K562 (cell line): ENCODE results near the gene NAA38. TPM values are rescaled to one million over a fixed set of nuclear protein-coding genes. Genes with fewer than 3 reads are reported as not detected.

Experiments
- BCL6 ChIP-seq: fragments of 250-450 bp; sonication (Bioruptor Pico); IDR thresholded peaks from 2 replicates; pipeline ENCODE4 v1.4.0; 2020
- DPF2 ChIP-seq: fragments of 450-650 bp; IDR thresholded peaks from 2 replicates; pipeline ENCODE4 v1.6.1; 2016
- MTA2 ChIP-seq: fragments of 450-650 bp; IDR thresholded peaks from 2 replicates; pipeline ENCODE4 v1.6.1; 2016; ENCODE audit warnings: low read depth
- NR4A1 ChIP-seq, 2 experiments: fragments of 250-450 bp in 1 of 2; fragments of 450-650 bp in 1 of 2; sonication (Bioruptor Pico) in 1 of 2; IDR thresholded peaks; 2 replicates each; pipeline versions ENCODE4 v1.4.0 to v1.6.1; 2016 to 2020; ENCODE audit warnings: mild to moderate bottlenecking in 2 of 2, missing compliant biosample characterization in 1 of 2, missing genetic modification characterization in 1 of 2, moderate library complexity in 1 of 2
- NUFIP1 ChIP-seq: fragments of 450-650 bp; IDR thresholded peaks from 2 replicates; pipeline ENCODE4 v1.6.1; 2018; ENCODE audit not compliant: partially characterized antibody
- POLR2G ChIP-seq: fragments of 200-400 bp; formaldehyde crosslinking; IDR thresholded peaks from 2 replicates; pipeline ENCODE4 v1.6.1; 2017; ENCODE audit warnings: low read depth, mild to moderate bottlenecking, antibody characterized with exemption, low read length, moderate library complexity
- RBM34 ChIP-seq: fragments of 200-400 bp; formaldehyde crosslinking; IDR thresholded peaks from 2 replicates; pipeline ENCODE4 v1.6.1; 2018; ENCODE audit warnings: low read length, borderline replicate concordance; ENCODE audit not compliant: insufficient read depth
- RBM39 ChIP-seq: fragments of 200-400 bp; formaldehyde crosslinking; optimal IDR thresholded peaks from 2 replicates; pipeline ENCODE3; 2018; ENCODE audit warnings: low read depth, low read length
- WHSC1 ChIP-seq: IDR thresholded peaks from one replicate; pipeline ENCODE4 v1.6.1; 2012; ENCODE audit warnings: low read length, control low read depth, inconsistent platforms
- ZNF263 ChIP-seq: sonication (generic); formaldehyde crosslinking; IDR thresholded peaks from 2 replicates; pipeline ENCODE4 v1.8.0; 2022; ENCODE audit warnings: mild to moderate bottlenecking, missing genetic modification reagents, borderline replicate concordance
- ZNF274 ChIP-seq: IDR thresholded peaks from 2 replicates; pipeline ENCODE4 v1.6.1; 2011; ENCODE audit warnings: low read depth, mild to moderate bottlenecking, low read length, moderate library complexity, borderline replicate concordance
- ZNF551 ChIP-seq: fragments of 250-450 bp; sonication (Bioruptor Pico); IDR thresholded peaks from 2 replicates; pipeline ENCODE4 v1.5.0; 2021; ENCODE audit warnings: mild to moderate bottlenecking, moderate library complexity
- ZNF57 ChIP-seq: fragments of 450-650 bp; formaldehyde crosslinking; IDR thresholded peaks from 2 replicates; pipeline ENCODE4 v1.4.0; 2020; ENCODE audit warnings: mild to moderate bottlenecking, moderate library complexity
- ZNF76 ChIP-seq: fragments of 250-450 bp; sonication (Bioruptor Pico); IDR thresholded peaks from 2 replicates; pipeline ENCODE4 v1.4.0; 2020; ENCODE audit warnings: mild to moderate bottlenecking, moderate library complexity, borderline replicate concordance
- ZNF778 ChIP-seq: fragments of 450-650 bp; formaldehyde crosslinking; IDR thresholded peaks from 2 replicates; pipeline ENCODE4 v1.4.0; 2020; ENCODE audit warnings: mild to moderate bottlenecking, moderate library complexity
- ZZZ3 ChIP-seq: fragments of 450-650 bp; IDR thresholded peaks from 2 replicates; pipeline ENCODE4 v1.6.1; 2016; ENCODE audit warnings: antibody characterized with exemption, mild to moderate bottlenecking, moderate library complexity
- polyA plus RNA-seq, 8 experiments: library from polyadenylated mRNA; depleted of rRNA in 4 of 8; stranded (reverse) in 5 of 8; unstranded in 3 of 8; fragments of >200 nt; fragmentation: Nextera tagmentation in 2 of 8; fragmentation: Illumina TruSeq in 1 of 8; extraction: Ambion mirVana in 2 of 8; extraction: Trizol in 1 of 8; gene quantifications; 2 replicates each; pipeline versions ENCODE4 v1.2.1 to v1.2.3, GENCODE V29; 2011 to 2014; ENCODE audit warnings: inconsistent platforms in 1 of 8, missing spikeins in 1 of 8
- total RNA-seq, 7 experiments: library from RNA; depleted of rRNA in 6 of 7; stranded (reverse); fragments of >200 nt in 6 of 7; fragmentation: Illumina TruSeq in 2 of 7; extraction: Trizol in 2 of 7; gene quantifications; 2 replicates each; pipeline versions ENCODE4 v1.2.1 to v1.2.3, GENCODE V29; 2011 to 2021; ENCODE audit warnings: low replicate concordance in 1 of 7
- TF ChIP-seq, protein P1 (sequence below): fragments of 150-350 bp; conservative IDR thresholded peaks from 2 replicates; pipeline ENCODE4 v1.6.1; 2014; ENCODE audit warnings: low read length
- TF ChIP-seq, protein P2 (sequence below): sonication (generic); formaldehyde crosslinking; IDR thresholded peaks from 2 replicates; pipeline ENCODE4 v1.8.0; 2022; ENCODE audit warnings: missing genetic modification reagents, mild to moderate bottlenecking, borderline replicate concordance
- TF ChIP-seq, protein P3 (sequence below): sonication (generic); formaldehyde crosslinking; IDR thresholded peaks from 2 replicates; pipeline ENCODE4 v1.8.0; 2022; ENCODE audit warnings: missing genetic modification reagents, mild to moderate bottlenecking, moderate library complexity, borderline replicate concordance
- TF ChIP-seq, protein P4 (sequence below): fragments of 450-650 bp; IDR thresholded peaks from 2 replicates; pipeline ENCODE4 v1.6.1; 2017; ENCODE audit warnings: mild to moderate bottlenecking, moderate library complexity
- TF ChIP-seq, protein P5 (sequence below): fragments of 250-450 bp; sonication (Bioruptor Pico); IDR thresholded peaks from 2 replicates; pipeline ENCODE4 v1.5.0; 2022; ENCODE audit warnings: mild to moderate bottlenecking

The NAA38 gene
- total and polyA plus RNA-seq, 9 of the 15 experiments (the other 6 are each of a cell fraction or from before 2014, with no cell fraction given) = 16.4 to 99.8 (median 57.3) TPM

DNA sequence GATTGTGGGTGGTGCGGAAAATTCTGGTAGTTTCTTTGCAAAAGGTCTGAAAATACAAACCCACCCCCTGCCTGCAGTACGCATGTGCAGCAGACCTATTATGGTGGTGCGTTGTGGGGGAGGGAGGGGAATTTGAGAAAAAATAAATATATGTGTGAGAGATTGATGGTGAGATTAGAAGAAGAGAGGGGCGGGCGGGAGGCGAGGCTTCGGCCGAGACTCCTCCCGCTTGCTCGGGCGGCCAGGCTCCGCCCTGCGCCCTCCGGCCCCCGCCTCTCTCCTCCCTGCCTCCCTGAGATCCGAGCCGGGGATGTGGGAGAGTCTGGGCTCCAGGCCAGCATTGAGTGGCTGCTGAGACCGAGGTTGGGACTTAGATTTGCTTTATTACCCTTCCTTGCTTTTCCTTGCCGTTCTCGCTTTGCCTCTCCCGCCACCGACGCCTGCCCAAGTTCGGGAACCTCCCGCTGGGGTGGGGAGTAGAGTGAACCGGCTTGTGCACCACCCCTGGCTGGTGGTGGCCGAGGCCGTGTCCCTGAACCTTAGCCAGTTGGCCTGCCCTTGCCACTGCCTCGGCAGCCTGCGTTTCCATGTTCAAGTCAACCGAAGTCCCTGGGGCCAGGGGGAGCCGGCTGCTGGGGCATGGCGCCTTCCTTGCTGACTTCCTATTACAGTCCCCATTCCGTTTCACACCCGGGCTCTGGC lies 30.3 kb upstream of the NAA38 start (continued):
- no peak for TF ChIP-seq NR4A1 (CRISPR knock-in tag; IDR thresholded peaks at IDR 0.05)
- no peak for TF ChIP-seq NR4A1 (tag; IDR thresholded peaks at IDR 0.05)
- no peak for TF ChIP-seq NUFIP1
- peak; percentile 83; the same call in 1 of the 2 replicates for TF ChIP-seq ZNF263 (CRISPR knock-in tag)
- TF ChIP-seq ZNF778 (CRISPR knock-in tag) = no peak
- no peak for TF ChIP-seq ZNF76 (CRISPR knock-in tag)
- TF ChIP-seq RBM34 = no peak
- TF ChIP-seq RBM39 = no peak
- no peak for TF ChIP-seq WHSC1
- no peak for TF ChIP-seq ZNF274
- TF ChIP-seq, protein P1, sequence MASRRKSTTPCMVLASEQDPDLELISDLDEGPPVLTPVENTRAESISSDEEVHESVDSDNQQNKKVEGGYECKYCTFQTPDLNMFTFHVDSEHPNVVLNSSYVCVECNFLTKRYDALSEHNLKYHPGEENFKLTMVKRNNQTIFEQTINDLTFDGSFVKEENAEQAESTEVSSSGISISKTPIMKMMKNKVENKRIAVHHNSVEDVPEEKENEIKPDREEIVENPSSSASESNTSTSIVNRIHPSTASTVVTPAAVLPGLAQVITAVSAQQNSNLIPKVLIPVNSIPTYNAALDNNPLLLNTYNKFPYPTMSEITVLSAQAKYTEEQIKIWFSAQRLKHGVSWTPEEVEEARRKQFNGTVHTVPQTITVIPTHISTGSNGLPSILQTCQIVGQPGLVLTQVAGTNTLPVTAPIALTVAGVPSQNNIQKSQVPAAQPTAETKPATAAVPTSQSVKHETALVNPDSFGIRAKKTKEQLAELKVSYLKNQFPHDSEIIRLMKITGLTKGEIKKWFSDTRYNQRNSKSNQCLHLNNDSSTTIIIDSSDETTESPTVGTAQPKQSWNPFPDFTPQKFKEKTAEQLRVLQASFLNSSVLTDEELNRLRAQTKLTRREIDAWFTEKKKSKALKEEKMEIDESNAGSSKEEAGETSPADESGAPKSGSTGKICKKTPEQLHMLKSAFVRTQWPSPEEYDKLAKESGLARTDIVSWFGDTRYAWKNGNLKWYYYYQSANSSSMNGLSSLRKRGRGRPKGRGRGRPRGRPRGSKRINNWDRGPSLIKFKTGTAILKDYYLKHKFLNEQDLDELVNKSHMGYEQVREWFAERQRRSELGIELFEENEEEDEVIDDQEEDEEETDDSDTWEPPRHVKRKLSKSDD = no peak
- TF ChIP-seq MTA2 = no peak
- TF ChIP-seq, protein P2, sequence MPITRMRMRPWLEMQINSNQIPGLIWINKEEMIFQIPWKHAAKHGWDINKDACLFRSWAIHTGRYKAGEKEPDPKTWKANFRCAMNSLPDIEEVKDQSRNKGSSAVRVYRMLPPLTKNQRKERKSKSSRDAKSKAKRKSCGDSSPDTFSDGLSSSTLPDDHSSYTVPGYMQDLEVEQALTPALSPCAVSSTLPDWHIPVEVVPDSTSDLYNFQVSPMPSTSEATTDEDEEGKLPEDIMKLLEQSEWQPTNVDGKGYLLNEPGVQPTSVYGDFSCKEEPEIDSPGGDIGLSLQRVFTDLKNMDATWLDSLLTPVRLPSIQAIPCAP (CRISPR knock-in tag) = no peak
- TF ChIP-seq POLR2G = peak; percentile 64
- no peak for TF ChIP-seq ZNF57 (CRISPR knock-in tag)
- no peak for TF ChIP-seq ZZZ3
- TF ChIP-seq, protein P3, sequence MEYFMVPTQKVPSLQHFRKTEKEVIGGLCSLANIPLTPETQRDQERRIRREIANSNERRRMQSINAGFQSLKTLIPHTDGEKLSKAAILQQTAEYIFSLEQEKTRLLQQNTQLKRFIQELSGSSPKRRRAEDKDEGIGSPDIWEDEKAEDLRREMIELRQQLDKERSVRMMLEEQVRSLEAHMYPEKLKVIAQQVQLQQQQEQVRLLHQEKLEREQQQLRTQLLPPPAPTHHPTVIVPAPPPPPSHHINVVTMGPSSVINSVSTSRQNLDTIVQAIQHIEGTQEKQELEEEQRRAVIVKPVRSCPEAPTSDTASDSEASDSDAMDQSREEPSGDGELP (CRISPR knock-in tag) = peak; percentile 37; the same call in 1 of the 2 replicates
- no peak for TF ChIP-seq BCL6 (CRISPR knock-in tag)
- no peak for TF ChIP-seq ZNF551
- TF ChIP-seq, protein P4, sequence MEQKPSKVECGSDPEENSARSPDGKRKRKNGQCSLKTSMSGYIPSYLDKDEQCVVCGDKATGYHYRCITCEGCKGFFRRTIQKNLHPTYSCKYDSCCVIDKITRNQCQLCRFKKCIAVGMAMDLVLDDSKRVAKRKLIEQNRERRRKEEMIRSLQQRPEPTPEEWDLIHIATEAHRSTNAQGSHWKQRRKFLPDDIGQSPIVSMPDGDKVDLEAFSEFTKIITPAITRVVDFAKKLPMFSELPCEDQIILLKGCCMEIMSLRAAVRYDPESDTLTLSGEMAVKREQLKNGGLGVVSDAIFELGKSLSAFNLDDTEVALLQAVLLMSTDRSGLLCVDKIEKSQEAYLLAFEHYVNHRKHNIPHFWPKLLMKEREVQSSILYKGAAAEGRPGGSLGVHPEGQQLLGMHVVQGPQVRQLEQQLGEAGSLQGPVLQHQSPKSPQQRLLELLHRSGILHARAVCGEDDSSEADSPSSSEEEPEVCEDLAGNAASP = no peak
- 0 out of 2 replicates have a peak, but pooled peaks have one; percentile 5 for TF ChIP-seq DPF2
- TF ChIP-seq, protein P5, sequence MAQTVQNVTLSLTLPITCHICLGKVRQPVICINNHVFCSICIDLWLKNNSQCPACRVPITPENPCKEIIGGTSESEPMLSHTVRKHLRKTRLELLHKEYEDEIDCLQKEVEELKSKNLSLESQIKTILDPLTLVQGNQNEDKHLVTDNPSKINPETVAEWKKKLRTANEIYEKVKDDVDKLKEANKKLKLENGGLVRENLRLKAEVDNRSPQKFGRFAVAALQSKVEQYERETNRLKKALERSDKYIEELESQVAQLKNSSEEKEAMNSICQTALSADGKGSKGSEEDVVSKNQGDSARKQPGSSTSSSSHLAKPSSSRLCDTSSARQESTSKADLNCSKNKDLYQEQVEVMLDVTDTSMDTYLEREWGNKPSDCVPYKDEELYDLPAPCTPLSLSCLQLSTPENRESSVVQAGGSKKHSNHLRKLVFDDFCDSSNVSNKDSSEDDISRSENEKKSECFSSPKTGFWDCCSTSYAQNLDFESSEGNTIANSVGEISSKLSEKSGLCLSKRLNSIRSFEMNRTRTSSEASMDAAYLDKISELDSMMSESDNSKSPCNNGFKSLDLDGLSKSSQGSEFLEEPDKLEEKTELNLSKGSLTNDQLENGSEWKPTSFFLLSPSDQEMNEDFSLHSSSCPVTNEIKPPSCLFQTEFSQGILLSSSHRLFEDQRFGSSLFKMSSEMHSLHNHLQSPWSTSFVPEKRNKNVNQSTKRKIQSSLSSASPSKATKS (CRISPR knock-in tag) = no peak
